Stimulated activated CD4-positive, alpha-beta T cell treated with anti-CD3 and anti-CD28 coated beads, Interleukin-1b, Interleukin-23, amount 100 ng/mL, for 48 hours (primary cell): Measurements from ENCODE around the gene OR1K1.
A peak's percentile ranks its signal among the peaks of the same experiment; 100 is the strongest.
"Not testable (repeated sequence)": the region's sequence is repeated elsewhere in the genome, so short reads cannot be mapped to it uniquely, and the experiment has no call there.

ENCODE experiments used
- DNase-seq: peaks from one replicate; pipeline ENCODE4 v3.0.0-alpha.2; 2020

The OR1K1 gene

GRCh38 chr9:122800066-122801060, at the start of gene OR1K1:
TSS of gene OR1K1 (plus strand) at chr9:122800123. CDS start at chr9:122800123, 0 bp downstream.
- DNase-seq, result no peak

- no peak for DNase-seq
These were observed 45.1 kb upstream of the OR1K1 start for GRCh38 chr9:122754825-122755224.

- no peak for DNase-seq
These were observed 32.1 kb upstream of the OR1K1 start for GRCh38 chr9:122767817-122768216.

- DNase-seq, result no peak
These were observed 22.9 kb upstream of the OR1K1 start for GRCh38 chr9:122777052-122777451.

- no peak for DNase-seq
These were observed 21.8 kb upstream of the OR1K1 start for GRCh38 chr9:122777935-122778627.

GRCh38 chr9:122779181-122779580, 20.7 kb upstream of the OR1K1 start:
- DNase-seq, result no peak

GRCh38 chr9:122780026-122780425, 19.9 kb upstream of the OR1K1 start:
- DNase-seq, result no peak

- DNase-seq, result no peak
These were observed 18.3 kb upstream of the OR1K1 start for GRCh38 chr9:122781671-122782070.

GRCh38 chr9:122785269-122785668, 14.7 kb upstream of the OR1K1 start:
- DNase-seq, result no peak

GRCh38 chr9:122786338-122786737, 13.6 kb upstream of the OR1K1 start:
- DNase-seq, result no peak

GRCh38 chr9:122788831-122789230, 11.1 kb upstream of the OR1K1 start, which contains the start of gene OR5C1:
TSS of gene OR5C1 (plus strand) at chr9:122788933. CDS start at chr9:122788933, 0 bp downstream.
- DNase-seq, result no peak

- DNase-seq, result no peak
These were observed 10.5 kb upstream of the OR1K1 start for GRCh38 chr9:122789256-122790046.

- DNase-seq, result no peak
These were observed 7.9 kb upstream of the OR1K1 start for GRCh38 chr9:122791872-122792669.

- no peak for DNase-seq
These were observed 2.4 kb upstream of the OR1K1 start for GRCh38 chr9:122797316-122798063.

GRCh38 chr9:122806661-122807060, 6.7 kb downstream of the OR1K1 start:
- DNase-seq, result peak; percentile 28

GRCh38 chr9:122807271-122807900, 7.5 kb downstream of the OR1K1 start:
- peak; percentile 81 for DNase-seq

- no peak for DNase-seq
These were observed 8.2 kb downstream of the OR1K1 start for GRCh38 chr9:122808141-122808540.

GRCh38 chr9:122809261-122809660, 9.3 kb downstream of the OR1K1 start:
- not testable (repeated sequence) for DNase-seq

GRCh38 chr9:122810306-122810946, 10.5 kb downstream of the OR1K1 start:
- DNase-seq, result peak; percentile 70

- no peak for DNase-seq
These were observed 12.8 kb downstream of the OR1K1 start for GRCh38 chr9:122812736-122813135.
